NCI-H1930 (cell line): ENCODE data around the gene LGALS4.
"Not testable (repeated sequence)": the region's sequence is repeated elsewhere in the genome, so short reads cannot be mapped to it uniquely, and the experiment has no call there.

Experiments
- DNase-seq, 2 experiments: peaks; one replicate each; lab custom pipeline; 2025; lab: John Stamatoyannopoulos, UW

The LGALS4 gene

GRCh38 chr19:38821230-38821825 lies 8.6 kb upstream of the LGALS4 start:
- DNase-seq, result not testable (repeated sequence)

DNA sequence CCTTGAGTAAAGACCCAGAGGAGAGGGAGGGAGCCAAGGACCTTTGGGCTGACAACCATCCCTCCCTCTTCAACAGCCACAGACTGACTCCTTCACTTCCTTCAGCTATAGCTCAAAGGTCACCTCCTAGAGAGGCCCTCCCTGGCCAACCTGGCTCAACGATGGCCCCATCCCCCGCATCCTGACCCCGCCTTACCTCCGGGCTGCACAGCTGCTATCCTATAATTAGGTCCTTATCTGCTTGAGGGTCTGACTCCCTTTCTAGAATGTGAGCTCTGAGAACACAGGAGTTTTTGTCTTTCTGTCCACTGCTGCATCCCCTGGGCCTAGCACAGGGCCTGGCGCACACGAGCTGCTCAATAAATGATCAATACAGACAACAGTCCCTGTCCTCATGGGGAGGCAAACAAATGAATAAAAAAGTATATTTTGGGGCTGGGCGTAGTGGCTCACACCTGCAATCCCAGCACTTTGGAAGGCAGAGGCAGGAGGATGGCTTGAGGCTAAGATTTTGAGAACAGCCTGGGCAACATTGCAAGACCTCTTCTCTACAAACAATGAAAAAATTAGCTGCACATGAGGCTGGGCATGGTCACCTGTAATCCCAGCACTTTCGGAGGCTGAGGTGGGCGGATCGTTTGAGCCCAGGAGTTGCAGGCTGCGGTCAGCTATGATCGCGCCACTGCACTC lies 6.6 kb upstream of the LGALS4 start:
- DNase-seq, result no peak

DNA sequence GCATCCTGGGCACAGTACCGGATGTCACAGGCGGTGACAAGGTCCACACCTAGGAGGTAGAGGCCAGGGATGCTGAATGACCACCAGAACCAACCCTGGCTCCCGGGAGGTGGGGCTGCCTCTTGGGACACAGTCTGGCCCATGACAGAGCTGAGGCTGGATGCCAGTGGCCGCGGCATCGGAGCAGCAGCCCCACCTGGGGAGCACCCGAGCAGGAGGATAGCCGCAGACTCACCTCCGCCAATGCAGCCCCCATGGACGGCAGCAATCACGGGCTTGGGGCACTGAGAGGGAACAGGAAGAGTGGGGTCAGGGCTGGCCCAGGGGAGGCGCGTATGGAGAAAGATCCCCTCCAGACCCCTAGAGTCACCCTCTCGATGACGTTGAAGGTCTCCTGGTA lies 4.3 kb upstream of the LGALS4 start:
- no peak for DNase-seq

DNA sequence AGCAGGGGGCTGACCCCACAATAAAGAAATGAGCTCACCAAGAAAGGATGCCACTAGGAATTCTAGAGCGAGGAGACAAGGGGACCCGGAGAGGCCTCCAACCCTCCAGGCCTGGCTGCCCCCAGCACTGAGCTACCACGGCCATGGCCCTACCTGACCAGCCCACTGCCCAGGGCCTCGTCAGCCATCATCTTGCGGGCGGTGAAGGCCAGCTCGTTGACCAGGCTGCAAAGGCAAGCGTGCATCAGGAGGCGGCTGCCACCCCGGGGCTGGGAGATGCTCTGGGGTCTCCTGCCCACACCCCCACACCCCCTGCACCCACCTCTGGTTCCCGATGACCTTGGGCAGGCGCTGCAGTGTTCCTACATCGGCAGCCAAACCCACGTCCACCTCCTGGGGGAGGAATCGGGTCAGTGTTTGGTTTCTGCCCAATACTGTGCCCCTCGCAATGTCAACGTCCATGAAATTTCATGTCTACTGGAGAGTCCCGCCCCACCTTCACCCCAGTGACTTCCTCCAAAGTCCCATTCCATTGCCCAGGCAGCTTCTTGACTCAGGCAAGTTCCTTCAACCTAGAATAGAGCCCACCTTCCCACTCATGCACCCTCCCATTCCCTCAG lies 3.5 kb upstream of the LGALS4 start:
- no peak for DNase-seq

DNA sequence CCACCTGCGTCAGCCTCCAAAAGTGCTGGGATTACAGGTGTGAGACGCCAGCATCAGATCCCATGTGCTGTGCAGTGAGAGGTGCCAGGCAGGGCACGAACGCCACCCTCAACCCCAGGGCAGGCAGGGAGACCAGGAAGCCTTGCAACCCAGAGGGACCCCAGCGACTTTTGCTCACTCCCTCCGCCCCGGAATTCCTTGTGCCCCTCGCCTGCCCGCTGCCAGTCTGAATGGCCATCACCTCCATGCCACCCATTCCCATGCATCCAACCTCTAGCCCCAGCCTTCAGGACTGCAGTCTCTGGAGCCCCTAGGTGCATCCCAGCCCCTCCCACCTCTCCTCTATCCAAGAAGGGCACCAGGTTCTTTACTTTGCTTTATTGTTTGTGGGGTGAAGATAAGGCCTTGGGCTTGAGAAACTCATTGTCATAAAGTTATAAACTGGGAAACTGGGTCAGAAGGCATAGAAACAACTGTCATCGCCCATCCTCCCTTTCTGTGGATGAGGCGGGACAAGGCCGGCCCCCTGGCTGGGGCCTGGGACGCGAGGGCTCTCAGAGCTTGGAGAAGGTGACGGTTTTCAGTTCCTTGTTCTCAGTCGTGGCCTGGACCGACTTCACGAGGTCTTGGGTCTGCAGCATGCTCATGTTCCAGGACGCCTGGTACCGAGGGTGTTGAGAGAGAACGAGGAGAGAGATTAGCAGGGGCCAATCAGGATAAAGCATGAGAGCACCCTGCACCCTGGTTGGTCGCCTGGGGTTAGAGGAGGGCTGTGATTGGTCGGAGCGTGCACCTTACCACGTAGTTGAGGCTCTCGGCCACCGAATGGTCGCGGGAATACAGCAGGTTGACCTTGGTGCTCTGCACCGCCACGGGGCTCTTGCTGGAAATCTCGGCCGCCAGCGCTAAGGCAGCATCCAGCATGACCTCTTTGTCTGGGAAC lies 2.6 kb upstream of the LGALS4 start:
- DNase-seq, result no peak

GRCh38 chr19:38813932-38814331 lies 1.2 kb upstream of the LGALS4 start:
- not testable (repeated sequence) for DNase-seq

GRCh38 chr19:38813323-38813722 lies 578 bp upstream of the LGALS4 start:
- DNase-seq, result no peak

GRCh38 chr19:38812009-38812840 lies 520 bp downstream of the LGALS4 start:
- no peak for DNase-seq

- DNase-seq, result no peak
Observed at GRCh38 chr19:38809592-38810252, 3.0 kb downstream of the LGALS4 start.

- no peak for DNase-seq
Observed at GRCh38 chr19:38808741-38809140, 4.0 kb downstream of the LGALS4 start.

- not testable (repeated sequence) for DNase-seq
Observed at GRCh38 chr19:38807374-38808098, 5.2 kb downstream of the LGALS4 start.

- DNase-seq, result no peak
Observed at GRCh38 chr19:38806371-38806770, 6.4 kb downstream of the LGALS4 start.

- no peak for DNase-seq
Observed at GRCh38 chr19:38805180-38805579, 7.6 kb downstream of the LGALS4 start.

- no peak for DNase-seq
Observed at GRCh38 chr19:38803543-38803942, 9.2 kb downstream of the LGALS4 start.

DNA sequence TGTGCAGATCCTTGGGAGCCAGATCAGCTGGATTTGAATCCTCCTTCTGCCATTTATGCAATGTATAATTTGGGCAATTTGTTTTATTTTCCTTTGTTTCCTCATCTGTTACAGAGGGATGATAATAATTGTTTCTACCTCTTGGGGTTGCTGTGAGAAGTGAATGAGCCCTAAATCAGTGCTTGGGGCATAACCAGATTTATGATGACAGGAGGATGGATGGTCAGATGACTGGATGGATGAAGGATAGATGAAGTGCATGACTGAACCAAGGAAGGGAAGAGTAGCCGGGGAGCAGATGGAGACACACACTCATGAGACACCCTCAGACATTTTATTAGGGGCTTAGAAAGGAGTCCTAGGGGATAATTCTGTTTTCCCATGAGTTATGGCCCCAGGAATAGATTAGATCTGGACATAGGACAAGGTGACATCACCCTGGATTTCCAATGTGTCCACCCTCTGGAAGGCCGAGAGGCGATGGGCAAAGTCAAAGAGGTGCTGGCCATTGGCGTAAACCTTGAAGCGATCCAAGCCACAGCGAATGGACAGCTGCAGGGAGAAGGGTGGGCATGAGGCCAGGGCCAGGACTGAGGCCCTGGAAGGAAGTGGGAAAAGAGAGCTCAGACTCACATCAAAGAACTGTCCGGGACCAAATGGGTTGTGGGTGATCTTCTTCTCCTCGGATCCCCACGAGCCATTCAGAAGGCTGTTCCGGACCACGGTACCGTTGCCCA lies 11.2 kb downstream of the LGALS4 start:
- no peak for DNase-seq

GRCh38 chr19:38800577-38801347 lies 12.0 kb downstream of the LGALS4 start:
- no peak for DNase-seq

DNA sequence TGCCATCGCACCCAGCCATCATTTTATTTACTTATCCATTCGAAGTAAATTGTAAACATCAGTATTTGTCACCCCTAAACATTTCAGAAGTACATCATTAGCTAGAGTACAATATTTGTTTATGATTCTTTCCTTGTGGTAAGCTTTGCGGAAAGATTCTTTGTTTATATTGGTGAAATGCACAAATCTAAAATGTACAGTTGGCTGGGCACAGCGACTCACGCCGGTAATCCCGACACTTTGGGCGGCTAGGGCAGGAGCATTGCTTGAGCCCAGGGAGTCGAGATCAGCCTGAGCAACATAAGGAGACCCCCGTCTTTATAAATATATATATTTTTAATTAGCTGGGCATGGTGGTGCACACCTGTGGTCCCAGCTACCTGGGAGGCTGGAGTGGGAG lies 13.6 kb downstream of the LGALS4 start:
- DNase-seq, result no peak

- DNase-seq, result not testable (repeated sequence)
Observed at GRCh38 chr19:38797781-38798180, 15.0 kb downstream of the LGALS4 start.

DNA sequence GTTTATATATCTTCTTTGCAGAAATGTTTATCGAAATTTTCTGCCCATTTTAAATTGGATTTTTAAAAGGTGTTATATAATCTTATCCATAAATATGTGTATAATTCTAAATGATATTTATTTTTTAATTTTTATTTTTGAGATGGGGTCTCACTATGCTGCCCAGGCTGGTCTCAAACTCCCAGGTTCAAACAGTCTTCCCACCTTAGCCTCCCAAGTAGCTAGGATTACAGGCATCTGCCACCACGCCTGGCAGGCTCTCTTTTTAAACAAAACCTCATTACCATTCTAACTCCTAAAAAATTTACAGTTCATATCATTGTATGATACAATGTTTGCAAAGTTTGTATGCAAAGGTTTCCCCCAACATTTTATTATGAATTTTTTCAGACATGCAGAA lies 16.6 kb downstream of the LGALS4 start:
- no peak for DNase-seq
